Measurements from ENCODE around the gene ZNF821. TPM values are rescaled to one million over a fixed set of nuclear protein-coding genes. Genes with fewer than 3 reads are reported as not detected.
"Not testable (repeated sequence)": the region's sequence is repeated elsewhere in the genome, so short reads cannot be mapped to it uniquely, and the experiment has no call there.

The ZNF821 gene
- total RNA-seq, 1 experiment from 2014 or later, result 6.4 TPM

- Histone ChIP-seq H3K36me3 (ENCODE audit: control insufficient read depth, insufficient read depth, low read length) (peaks cover 12% of the 10 kb centered on the region), H3K4me3 (ENCODE audit: low read depth in 2 of 2, low read length in 2 of 2) (no peak overlapping the region), H3K27ac (ENCODE audit: low read length) (no peak overlapping the region), H3K4me1 (ENCODE audit: control insufficient read depth, insufficient read depth, low read length) (no peaks in the 10 kb centered on the region), H3K9me3 (ENCODE audit: control insufficient read depth, insufficient read depth, low read depth, low read length) (no peaks in the 10 kb centered on the region), H3K27me3 (ENCODE audit: control insufficient read depth, insufficient read depth, low read length) (no peaks in the 10 kb centered on the region)
- DNase-seq (ENCODE audit: low read depth, low spot score) (no peak), ATAC-seq (no peak)
- no peak for TF ChIP-seq SIN3A (IDR thresholded peaks at IDR 0.05; ENCODE audit: borderline replicate concordance, insufficient read depth, low read depth, low read length)
- no peak for TF ChIP-seq POLR2AphosphoS5 (IDR thresholded peaks at IDR 0.05; ENCODE audit: low read depth, low read length)
- TF ChIP-seq CTCF (IDR thresholded peaks at IDR 0.05), result no peak
- no peak for TF ChIP-seq REST (IDR thresholded peaks at IDR 0.05; ENCODE audit: insufficient read depth in 1 of 2, low read depth in 2 of 2, low read length in 1 of 2)
- TF ChIP-seq TCF7L2 (IDR thresholded peaks at IDR 0.05; ENCODE audit: low read depth, low read length), result no peak
- ChIA-PET POLR2A (no interaction called here), CTCF (interaction anchor here (0.6 kb wide), 1 partner anchor 28 kb away, joined by 4 read pairs; no protein-coding TSS in a partner anchor)
- intact Hi-C loops (cut with micrococcal nuclease; ENCODE audit: unreplicated experiment), result no loop called here
- BruUV-seq (replicated peaks), result no TSS peak
- in situ Hi-C loops (cut with HindIII; ENCODE audit: low pct_unique_long_range_greater_than_20kb, low sequenced_read_pairs), result no loop called here
These were observed 28.7 kb upstream of the ZNF821 start for GRCh38 chr16:71912534-71913275.

GRCh38 chr16:71911121-71911520 is 27.1 kb upstream of the ZNF821 start:
- intact Hi-C loops (cut with micrococcal nuclease; ENCODE audit: unreplicated experiment), result no loop called here
- no peak for ATAC-seq
- in situ Hi-C loops (cut with HindIII; ENCODE audit: low pct_unique_long_range_greater_than_20kb, low sequenced_read_pairs), result no loop called here
- Histone ChIP-seq H3K27ac (ENCODE audit: low read length) (no peak overlapping the region), H3K4me3 (ENCODE audit: low read depth in 2 of 2, low read length in 2 of 2) (no peak overlapping the region), H3K9me3 (ENCODE audit: control insufficient read depth, insufficient read depth, low read depth, low read length) (no peaks in the 10 kb centered on the region), H3K4me1 (ENCODE audit: control insufficient read depth, insufficient read depth, low read length) (no peaks in the 10 kb centered on the region), H3K27me3 (ENCODE audit: control insufficient read depth, insufficient read depth, low read length) (no peaks in the 10 kb centered on the region), H3K36me3 (ENCODE audit: control insufficient read depth, insufficient read depth, low read length) (no peaks in the 10 kb centered on the region; the same call in 1 of the 2 replicates)
- POLR2A ChIA-PET, result no interaction called here
- TF ChIP-seq CTCF (IDR thresholded peaks at IDR 0.05), result no peak
- TF ChIP-seq POLR2AphosphoS5 (IDR thresholded peaks at IDR 0.05; ENCODE audit: low read depth, low read length), result no peak
- TF ChIP-seq REST (IDR thresholded peaks at IDR 0.05; ENCODE audit: insufficient read depth in 1 of 2, low read depth in 2 of 2, low read length in 1 of 2), result no peak
- TF ChIP-seq SIN3A (IDR thresholded peaks at IDR 0.05; ENCODE audit: borderline replicate concordance, insufficient read depth, low read depth, low read length), result no peak
- TF ChIP-seq TCF7L2 (IDR thresholded peaks at IDR 0.05; ENCODE audit: low read depth, low read length), result no peak
- DNase-seq (ENCODE audit: low read depth, low spot score), result no peak
- no TSS peak for BruUV-seq (replicated peaks)
- CTCF ChIA-PET, result no interaction called here

GRCh38 chr16:71905765-71906164 is 21.8 kb upstream of the ZNF821 start:
- CTCF ChIA-PET; H3K27ac ChIP-seq (ENCODE audit: low read length); H3K27me3 ChIP-seq (ENCODE audit: control insufficient read depth, insufficient read depth, low read length); intact Hi-C loops (cut with micrococcal nuclease; ENCODE audit: unreplicated experiment); H3K4me1 ChIP-seq (ENCODE audit: control insufficient read depth, insufficient read depth, low read length); H3K36me3 ChIP-seq (ENCODE audit: control insufficient read depth, insufficient read depth, low read length); in situ Hi-C loops (cut with HindIII; ENCODE audit: low pct_unique_long_range_greater_than_20kb, low sequenced_read_pairs); BruUV-seq (replicated peaks); ATAC-seq; POLR2A ChIA-PET; H3K9me3 ChIP-seq (ENCODE audit: control insufficient read depth, insufficient read depth, low read depth, low read length); H3K4me3 ChIP-seq (ENCODE audit: low read depth in 2 of 2, low read length in 2 of 2); DNase-seq (ENCODE audit: low read depth, low spot score): not testable (repeated sequence)
